ENCODE data around the gene KDM8.

KDM8 gene

DNA sequence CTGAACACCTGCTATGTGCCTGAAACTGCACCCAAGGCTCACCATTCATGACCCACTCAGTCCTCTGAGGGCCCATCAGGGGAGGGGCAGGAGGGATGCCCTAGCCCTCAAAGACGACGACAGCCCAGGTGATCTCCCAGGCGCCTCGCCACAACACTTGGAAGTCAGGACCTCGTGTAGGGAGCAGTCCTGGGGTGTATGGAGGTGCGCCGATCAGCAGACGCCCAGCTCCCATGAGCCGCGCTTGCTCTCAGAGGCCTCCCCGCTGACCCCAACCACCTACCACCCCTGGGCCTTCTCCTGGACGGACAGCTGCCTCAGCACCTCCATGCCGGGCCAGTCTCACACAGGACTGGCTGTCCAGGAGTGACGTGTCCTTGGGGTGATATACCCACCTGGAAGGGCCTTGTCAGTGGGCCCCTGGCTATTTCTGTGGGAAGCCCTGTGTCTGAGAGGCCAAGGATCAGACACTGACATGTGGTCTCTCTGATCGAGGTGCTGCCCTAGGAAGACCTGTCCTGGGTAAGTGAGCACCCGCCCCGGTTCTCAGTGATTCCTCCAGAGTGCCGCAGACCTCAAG is 26.7 kb downstream of the KDM8 start:
- no peak for DNase-seq (ENCODE audit: low read depth in 2 of 2)

GRCh38 chr16:27230562-27231001 is 27.3 kb downstream of the KDM8 start:
- DNase-seq (ENCODE audit: low read depth in 2 of 2), result peak; percentile 61 to 62

DNA sequence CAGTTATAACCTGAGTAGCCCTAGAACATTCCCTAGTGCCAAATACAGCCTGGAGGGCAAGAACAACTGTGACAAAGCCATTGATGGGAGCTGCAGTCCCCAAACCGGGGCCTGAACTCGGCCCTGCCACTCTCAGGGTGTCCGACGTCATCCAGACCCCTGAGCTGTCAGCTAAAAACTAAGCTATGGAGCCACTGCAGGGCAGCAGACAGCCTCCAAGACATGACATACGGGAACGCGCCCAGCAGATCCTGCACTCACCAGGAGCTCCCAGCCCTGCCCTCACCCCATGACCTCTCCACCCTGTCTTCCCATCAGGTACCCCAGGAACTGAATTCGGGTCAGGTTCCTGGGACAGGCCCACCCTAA is 28.4 kb downstream of the KDM8 start:
- no peak for DNase-seq (ENCODE audit: low read depth in 2 of 2)

DNA sequence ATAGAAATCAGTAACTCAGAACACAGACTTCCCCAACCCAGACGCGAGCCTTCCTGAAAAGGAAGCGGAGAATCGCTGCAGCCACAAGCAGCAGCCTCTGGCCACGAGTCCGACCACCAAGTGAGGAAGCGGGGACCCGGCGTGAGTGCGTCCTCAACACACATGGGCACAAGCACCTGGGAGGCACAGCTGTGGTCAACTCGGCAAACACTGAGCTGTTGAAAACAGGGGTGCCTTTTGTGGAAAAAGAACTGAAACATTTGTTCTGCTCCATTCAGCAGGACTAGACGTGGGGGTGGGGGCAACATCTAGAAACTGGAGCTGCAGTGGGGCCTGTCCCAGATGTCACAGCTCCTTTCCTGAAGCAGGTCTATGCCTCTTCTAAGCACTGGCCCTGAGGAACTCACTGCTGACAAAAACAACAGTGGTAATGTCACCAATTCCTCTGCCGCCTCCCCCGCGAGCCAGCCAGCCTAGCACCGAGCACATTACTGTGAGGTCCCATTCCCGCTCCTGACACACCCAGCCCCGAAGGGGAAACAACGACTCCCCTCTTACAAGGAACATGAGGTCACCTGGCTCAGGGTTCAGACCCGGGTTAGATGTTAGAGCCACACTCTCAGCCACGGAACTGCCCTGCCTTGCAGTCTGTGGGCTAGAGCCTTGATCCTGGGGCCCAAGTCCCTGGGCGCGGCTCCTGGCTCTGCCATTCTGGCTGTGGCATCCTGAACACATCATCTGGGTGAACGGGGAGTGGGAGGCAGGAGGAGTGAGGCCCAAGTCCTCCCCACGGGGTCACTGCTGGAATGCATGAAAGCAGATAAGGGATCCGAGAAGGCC is 29.0 kb downstream of the KDM8 start:
- peak in 1 of 2 donors; percentile 46 for DNase-seq (ENCODE audit: low read depth in 2 of 2)

DNA sequence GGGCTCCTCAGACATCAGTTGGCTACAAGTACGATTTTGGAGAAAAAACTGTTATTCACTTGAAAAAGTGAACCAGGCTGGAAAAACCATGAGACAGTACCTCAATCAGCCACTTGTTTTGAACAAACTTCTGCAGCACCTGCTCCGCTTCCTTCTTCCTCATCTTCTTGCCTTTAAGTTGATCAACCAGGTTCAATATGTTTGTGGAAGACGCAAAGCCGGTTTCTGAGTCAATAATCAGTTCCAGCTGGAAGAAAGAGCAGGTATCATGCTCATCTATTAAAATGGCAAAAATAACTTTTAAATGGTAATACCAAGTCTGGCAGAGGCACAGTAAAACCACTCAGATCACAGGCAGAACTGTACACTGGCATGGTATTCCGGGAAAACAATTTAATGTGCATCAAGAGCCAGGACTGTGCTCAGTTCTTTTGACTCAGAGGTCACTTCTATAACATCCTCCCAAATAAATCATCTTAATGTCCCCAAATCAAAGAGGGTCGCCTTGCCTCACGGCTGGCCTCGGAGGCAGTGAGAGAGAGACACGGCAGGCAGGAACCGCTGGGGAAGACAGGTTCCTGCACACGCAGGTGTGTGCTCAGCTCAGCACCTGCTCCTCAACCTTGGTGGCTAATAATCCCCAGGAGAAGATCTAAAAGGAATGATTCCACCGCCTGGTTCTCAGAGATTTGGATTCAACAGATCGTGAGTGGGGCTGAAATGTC is 29.7 kb downstream of the KDM8 start:
- DNase-seq (ENCODE audit: low read depth in 2 of 2), result no peak

DNA sequence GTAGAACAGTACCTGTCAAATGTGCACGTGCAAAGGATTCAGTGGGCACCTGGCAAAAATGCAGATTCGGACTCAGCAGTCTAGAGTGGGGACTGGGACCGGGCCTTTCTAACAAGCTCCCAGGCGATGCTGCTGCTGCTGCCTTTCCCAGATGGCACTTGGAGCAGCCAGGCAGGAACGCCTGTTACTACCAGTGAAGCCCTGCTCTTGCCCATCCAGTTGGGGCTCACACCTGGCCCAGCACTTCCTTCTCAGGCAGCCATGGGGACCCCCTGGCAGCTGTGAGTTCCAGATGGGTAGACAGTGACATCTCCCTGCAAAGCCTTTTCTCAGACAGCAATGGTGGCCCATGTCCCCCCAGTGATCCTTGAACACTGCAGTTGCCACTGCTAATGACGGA is 30.4 kb downstream of the KDM8 start:
- DNase-seq (ENCODE audit: low read depth in 2 of 2), result no peak

- no peak for DNase-seq (ENCODE audit: low read depth in 2 of 2)
These were observed 30.8 kb downstream of the KDM8 start for GRCh38 chr16:27234171-27234570.

- DNase-seq (ENCODE audit: low read depth in 2 of 2), result no peak
These were observed 31.3 kb downstream of the KDM8 start for GRCh38 chr16:27234603-27235002.

DNA sequence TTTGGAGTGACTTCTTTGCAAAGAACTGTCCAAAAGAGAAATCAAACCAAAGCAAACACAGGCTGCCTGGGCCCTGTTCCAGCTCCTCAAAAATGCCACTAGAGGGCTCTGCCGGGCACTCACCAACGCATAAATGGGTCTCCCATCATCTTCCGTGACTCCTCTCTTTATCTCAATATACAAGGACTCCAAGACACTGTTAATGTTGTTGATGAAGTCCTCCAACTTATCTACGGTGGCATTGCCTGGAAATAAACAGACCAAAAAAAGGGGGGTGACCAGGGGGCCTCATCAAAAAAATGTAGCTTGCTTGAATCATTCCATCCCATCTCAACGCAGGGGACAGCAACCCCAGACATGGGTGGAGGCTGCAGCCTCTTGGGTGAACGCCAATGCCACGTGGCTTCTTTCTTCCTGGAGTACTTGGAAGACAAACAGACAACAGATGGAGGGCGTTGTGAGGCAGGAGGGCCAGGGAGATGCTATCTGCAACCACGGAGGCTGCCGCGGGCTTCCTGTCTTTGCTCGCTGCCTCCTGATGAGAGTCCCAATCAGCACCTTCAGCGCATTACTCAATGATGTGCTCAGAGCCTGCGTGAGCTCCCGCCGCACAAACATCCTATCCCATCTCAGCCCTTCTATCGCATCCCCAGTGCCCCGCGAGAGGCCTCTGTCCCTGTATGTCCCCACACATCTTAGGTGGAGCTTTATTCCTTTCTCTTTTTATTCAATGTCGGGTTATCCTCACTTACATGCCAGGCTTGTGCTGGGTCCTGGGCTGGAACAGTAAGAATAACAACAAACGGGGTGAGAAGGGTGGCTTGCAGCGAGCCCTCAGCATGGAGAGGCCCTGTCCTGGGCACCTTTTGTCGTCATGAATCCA is 32.0 kb downstream of the KDM8 start:
- DNase-seq (ENCODE audit: low read depth in 2 of 2), result peak; percentile 76 to 84

GRCh38 chr16:27235938-27236245 is 32.6 kb downstream of the KDM8 start:
- no peak for DNase-seq (ENCODE audit: low read depth in 2 of 2)

GRCh38 chr16:27236635-27237218 is 33.4 kb downstream of the KDM8 start:
- DNase-seq (ENCODE audit: low read depth in 2 of 2), result no peak

GRCh38 chr16:27237219-27238015 is 34.1 kb downstream of the KDM8 start:
- peak; percentile 77 to 83 for DNase-seq (ENCODE audit: low read depth in 2 of 2)

- DNase-seq (ENCODE audit: low read depth in 2 of 2), result peak in 1 of 2 donors; percentile 46
These were observed 34.8 kb downstream of the KDM8 start for GRCh38 chr16:27238016-27238587.

GRCh38 chr16:27238591-27238990 is 35.3 kb downstream of the KDM8 start:
- DNase-seq (ENCODE audit: low read depth in 2 of 2), result no peak

DNA sequence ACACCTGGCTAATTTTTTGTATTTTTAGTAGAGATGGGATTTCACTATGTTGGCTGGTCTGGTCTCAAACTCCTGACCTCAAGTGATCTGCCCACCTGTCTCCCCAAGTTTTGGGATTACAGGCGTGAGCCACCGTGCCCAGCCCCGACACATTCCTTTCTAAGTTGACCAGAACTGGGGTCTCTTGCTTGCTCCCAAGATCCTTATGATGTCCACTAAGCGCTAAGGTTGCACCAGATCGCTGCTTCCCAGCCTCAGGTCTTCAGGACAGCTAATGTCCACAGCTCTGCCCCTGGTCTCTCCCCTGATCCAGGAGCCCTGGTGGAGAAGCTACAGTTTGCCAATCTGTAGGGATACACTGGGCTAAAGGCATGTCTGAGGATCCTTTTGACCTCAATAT is 35.7 kb downstream of the KDM8 start:
- no peak for DNase-seq (ENCODE audit: low read depth in 2 of 2)

GRCh38 chr16:27239906-27240655 is 36.8 kb downstream of the KDM8 start:
- no peak for DNase-seq (ENCODE audit: low read depth in 2 of 2)

DNA sequence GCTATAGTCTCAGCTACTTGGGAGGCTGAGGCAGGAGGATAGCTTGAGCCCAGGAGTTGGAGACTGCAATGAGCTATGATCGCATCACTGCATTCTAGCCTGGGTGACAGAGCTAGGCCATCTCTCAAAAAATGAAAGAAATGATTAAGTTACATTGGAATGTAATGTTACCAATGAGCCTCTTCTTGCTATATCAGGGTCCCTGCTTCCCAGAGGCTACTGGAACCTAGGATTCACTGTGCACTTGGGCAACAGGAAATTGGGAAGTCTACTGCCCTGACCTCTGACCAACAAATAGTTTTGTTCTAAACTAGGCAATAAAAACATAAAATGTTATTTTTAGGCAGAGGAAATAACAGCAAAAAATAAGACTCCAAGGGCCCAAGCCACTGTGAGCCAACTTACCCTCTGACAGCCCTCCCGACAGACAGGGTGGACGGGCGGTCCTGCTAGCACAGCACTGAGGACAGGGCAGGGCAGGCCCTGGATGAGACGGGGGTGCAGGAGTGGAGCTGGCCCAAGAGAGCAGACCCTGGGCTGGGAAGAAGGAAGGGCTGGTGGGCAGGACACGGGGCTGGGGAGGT is 37.7 kb downstream of the KDM8 start:
- no peak for DNase-seq (ENCODE audit: low read depth in 2 of 2)

DNA sequence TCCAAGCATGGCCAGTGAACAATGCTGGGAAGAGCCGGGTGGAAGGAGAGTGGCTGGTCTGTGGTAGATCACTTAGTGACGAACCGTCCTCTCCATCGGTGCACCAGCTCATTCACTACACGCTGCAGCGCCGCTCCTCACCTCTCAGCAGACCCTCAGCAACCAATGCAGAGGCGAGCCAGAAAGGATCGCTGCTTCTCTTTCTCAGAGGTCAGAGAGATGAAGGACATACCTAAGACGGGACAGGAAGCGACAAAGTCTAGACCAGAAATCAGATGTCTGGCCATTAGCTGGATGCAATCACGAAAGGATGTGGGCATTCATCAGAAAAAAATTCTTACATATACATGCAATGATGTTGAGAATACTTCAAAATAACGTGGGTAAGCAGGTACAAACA is 38.3 kb downstream of the KDM8 start:
- no peak for DNase-seq (ENCODE audit: low read depth in 2 of 2)

DNA sequence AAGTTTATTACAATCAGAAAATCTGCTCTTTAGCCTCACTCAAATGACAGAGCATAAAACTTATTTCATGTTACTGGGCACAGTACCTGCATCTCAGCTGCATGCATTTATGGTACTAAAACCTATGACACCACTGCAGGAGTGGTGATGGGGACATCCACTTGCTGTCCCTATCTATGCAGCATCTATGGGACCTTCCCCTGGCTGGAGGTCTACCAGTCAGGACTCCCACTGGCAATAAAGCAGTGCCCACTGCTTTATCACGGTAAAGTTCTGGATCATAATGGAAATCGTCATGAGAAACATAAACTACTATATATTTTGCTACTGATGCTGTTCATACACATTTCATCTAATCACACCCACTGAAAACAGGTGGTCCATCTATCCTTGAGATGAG is 39.1 kb downstream of the KDM8 start:
- DNase-seq (ENCODE audit: low read depth in 2 of 2), result no peak

Measured in stimulated activated CD8-positive, alpha-beta memory T cell treated with anti-CD3 and anti-CD28 coated beads, Interleukin-15, amount 100 ng/mL, for 48 hours (primary cell).